ENCODE results near the gene DNM1L. TPM values are rescaled to one million over a fixed set of nuclear protein-coding genes. Genes with fewer than 3 reads are reported as not detected.
A peak's percentile ranks its signal among the peaks of the same experiment; 100 is the strongest.

Gene DNM1L
- total and polyA plus RNA-seq, 2 experiments from 2014 or later = 51.9 to 56.7 TPM

- H3K36me3 ChIP-seq = no peaks in the 10 kb centered on the region
- no peaks in the 10 kb centered on the region for H3K4me1 ChIP-seq (ENCODE audit: low read depth)
- no peak overlapping the region for H3K27ac ChIP-seq
- no peaks in the 10 kb centered on the region for H3K27me3 ChIP-seq
- H3K9me3 ChIP-seq (ENCODE audit: low read depth) = no peaks in the 10 kb centered on the region
- TF ChIP-seq, protein P1, sequence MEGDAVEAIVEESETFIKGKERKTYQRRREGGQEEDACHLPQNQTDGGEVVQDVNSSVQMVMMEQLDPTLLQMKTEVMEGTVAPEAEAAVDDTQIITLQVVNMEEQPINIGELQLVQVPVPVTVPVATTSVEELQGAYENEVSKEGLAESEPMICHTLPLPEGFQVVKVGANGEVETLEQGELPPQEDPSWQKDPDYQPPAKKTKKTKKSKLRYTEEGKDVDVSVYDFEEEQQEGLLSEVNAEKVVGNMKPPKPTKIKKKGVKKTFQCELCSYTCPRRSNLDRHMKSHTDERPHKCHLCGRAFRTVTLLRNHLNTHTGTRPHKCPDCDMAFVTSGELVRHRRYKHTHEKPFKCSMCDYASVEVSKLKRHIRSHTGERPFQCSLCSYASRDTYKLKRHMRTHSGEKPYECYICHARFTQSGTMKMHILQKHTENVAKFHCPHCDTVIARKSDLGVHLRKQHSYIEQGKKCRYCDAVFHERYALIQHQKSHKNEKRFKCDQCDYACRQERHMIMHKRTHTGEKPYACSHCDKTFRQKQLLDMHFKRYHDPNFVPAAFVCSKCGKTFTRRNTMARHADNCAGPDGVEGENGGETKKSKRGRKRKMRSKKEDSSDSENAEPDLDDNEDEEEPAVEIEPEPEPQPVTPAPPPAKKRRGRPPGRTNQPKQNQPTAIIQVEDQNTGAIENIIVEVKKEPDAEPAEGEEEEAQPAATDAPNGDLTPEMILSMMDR (IDR thresholded peaks at IDR 0.05; ENCODE audit: low read depth, low read length) = no peak
- H3K4me3 ChIP-seq = no peak overlapping the region
- peak in 1 of 2 donors; percentile 35 for DNase-seq (ENCODE audit: low read depth in 1 of 2, low spot score in 1 of 2)
These were observed 86.8 kb downstream of the DNM1L start for GRCh38 chr12:32765906-32766305.

DNA sequence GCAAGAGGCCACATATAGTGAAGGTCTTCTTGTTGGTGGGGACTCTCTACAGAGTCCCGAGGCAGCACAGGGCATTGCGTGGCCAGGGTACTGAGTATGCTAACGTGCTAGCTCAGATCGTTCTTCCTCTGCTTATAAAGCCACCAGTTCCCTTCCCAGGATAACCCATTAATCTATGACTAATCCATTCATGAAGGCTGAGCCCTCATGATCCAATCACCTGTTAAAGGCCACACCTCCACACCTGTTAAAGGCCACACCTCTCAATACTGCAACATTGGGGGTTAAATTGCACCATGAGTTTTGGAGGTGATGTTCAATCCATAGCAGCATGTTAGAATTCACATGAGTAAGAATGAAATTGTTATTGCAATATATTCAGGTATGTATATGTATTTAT, 89.4 kb downstream of the DNM1L start:
- H3K4me3 ChIP-seq = no peak overlapping the region
- H3K9me3 ChIP-seq (ENCODE audit: low read depth) = no peaks in the 10 kb centered on the region
- H3K36me3 ChIP-seq = no peaks in the 10 kb centered on the region
- DNase-seq (ENCODE audit: low read depth in 1 of 2, low spot score in 1 of 2) = no peak
- no peaks in the 10 kb centered on the region for H3K27me3 ChIP-seq
- H3K27ac ChIP-seq = no peak overlapping the region
- TF ChIP-seq, protein P1 (IDR thresholded peaks at IDR 0.05; ENCODE audit: low read depth, low read length) = no peak
- no peaks in the 10 kb centered on the region for H3K4me1 ChIP-seq (ENCODE audit: low read depth)

GRCh38 chr12:32770141-32770540, 91.0 kb downstream of the DNM1L start:
- H3K36me3 ChIP-seq = no peaks in the 10 kb centered on the region
- TF ChIP-seq, protein P1 (IDR thresholded peaks at IDR 0.05; ENCODE audit: low read depth, low read length) = no peak
- H3K9me3 ChIP-seq (ENCODE audit: low read depth) = no peaks in the 10 kb centered on the region
- no peak overlapping the region for H3K27ac ChIP-seq
- no peak for DNase-seq (ENCODE audit: low read depth in 1 of 2, low spot score in 1 of 2)
- H3K4me1 ChIP-seq (ENCODE audit: low read depth) = no peaks in the 10 kb centered on the region
- H3K4me3 ChIP-seq = no peak overlapping the region
- H3K27me3 ChIP-seq = no peaks in the 10 kb centered on the region

GRCh38 chr12:32773691-32774090, 94.6 kb downstream of the DNM1L start:
- no peak overlapping the region for H3K4me3 ChIP-seq
- TF ChIP-seq, protein P1 (IDR thresholded peaks at IDR 0.05; ENCODE audit: low read depth, low read length) = no peak
- H3K36me3 ChIP-seq = no peaks in the 10 kb centered on the region
- no peak overlapping the region for H3K27ac ChIP-seq
- no peaks in the 10 kb centered on the region for H3K9me3 ChIP-seq (ENCODE audit: low read depth)
- DNase-seq (ENCODE audit: low read depth in 1 of 2, low spot score in 1 of 2) = no peak
- H3K27me3 ChIP-seq = no peaks in the 10 kb centered on the region
- H3K4me1 ChIP-seq (ENCODE audit: low read depth) = no peaks in the 10 kb centered on the region

DNA sequence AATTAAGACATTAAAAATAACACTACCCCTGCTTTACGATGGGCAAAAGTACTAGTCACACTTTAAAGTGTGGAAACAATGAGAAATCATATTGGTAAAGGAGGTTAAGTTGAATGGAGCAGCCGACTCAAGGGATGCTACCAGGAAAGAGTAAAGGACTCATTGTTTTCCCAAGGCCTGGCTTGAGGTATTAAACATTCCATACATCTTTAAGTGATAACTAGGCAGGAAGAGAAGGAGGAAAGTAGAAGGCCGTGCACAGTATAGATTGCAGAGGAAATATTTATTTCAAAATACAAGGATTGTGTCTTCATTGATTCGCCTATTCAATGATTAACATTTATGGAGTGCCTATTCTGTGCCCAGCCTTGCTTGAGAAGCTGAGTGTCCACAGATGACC, 97.2 kb downstream of the DNM1L start:
- no peak for DNase-seq (ENCODE audit: low read depth in 1 of 2, low spot score in 1 of 2)
- Histone ChIP-seq H3K4me1 (ENCODE audit: low read depth) (no peaks in the 10 kb centered on the region), H3K36me3 (no peaks in the 10 kb centered on the region), H3K4me3 (no peak overlapping the region), H3K27me3 (no peaks in the 10 kb centered on the region), H3K9me3 (ENCODE audit: low read depth) (no peaks in the 10 kb centered on the region), H3K27ac (no peak overlapping the region)
- TF ChIP-seq, protein P1 (IDR thresholded peaks at IDR 0.05; ENCODE audit: low read depth, low read length) = no peak

DNA sequence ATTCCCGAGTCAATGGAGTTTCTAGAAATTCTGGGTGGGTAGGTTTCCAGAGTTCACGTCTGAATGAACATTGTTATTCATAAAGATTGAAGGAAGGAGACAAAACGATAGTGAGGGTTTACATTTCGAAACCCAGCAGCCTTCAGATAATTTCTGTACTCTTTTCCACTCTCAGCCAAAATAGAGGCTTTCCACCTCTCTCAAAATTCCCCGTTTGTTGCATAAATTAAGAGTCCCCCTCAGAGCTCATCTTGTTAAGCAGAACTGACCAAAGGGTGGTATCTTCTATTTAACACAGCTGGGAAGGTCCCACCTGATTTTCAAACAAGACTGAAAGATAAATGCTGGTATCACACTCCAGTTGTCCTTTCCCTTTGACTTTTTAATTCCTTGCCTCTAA, 98.1 kb downstream of the DNM1L start:
- Histone ChIP-seq H3K9me3 (ENCODE audit: low read depth) (no peaks in the 10 kb centered on the region), H3K4me3 (no peak overlapping the region), H3K27ac (no peak overlapping the region), H3K4me1 (ENCODE audit: low read depth) (no peaks in the 10 kb centered on the region), H3K36me3 (no peaks in the 10 kb centered on the region), H3K27me3 (no peaks in the 10 kb centered on the region)
- TF ChIP-seq, protein P1 (IDR thresholded peaks at IDR 0.05; ENCODE audit: low read depth, low read length) = no peak
- no peak for DNase-seq (ENCODE audit: low read depth in 1 of 2, low spot score in 1 of 2)

Data from cardiac muscle cell (in vitro differentiated cells and primary cell).